Glutamatergic neuron (in vitro differentiated cells): ENCODE measurements around the gene MT1B. TPM values are rescaled to one million over a fixed set of nuclear protein-coding genes. Genes with fewer than 3 reads are reported as not detected.
"Not testable (repeated sequence)": the region's sequence is repeated elsewhere in the genome, so short reads cannot be mapped to it uniquely, and the experiment has no call there.

Experiments used
- DNase-seq: peaks from one replicate; pipeline ENCODE4 v3.0.0; 2022
- H3K27ac Mint-ChIP-seq: one replicate; pipeline ENCODE4 v1.8.0; 2020; ENCODE audit warnings: mild to moderate bottlenecking, mixed read lengths, inconsistent platforms; ENCODE audit not compliant: unreplicated experiment
- H3K27me3 Mint-ChIP-seq: one replicate; pipeline ENCODE4 v1.8.0; 2020; ENCODE audit warnings: mild to moderate bottlenecking, moderate library complexity, mixed read lengths, inconsistent platforms; ENCODE audit not compliant: unreplicated experiment
- H3K36me3 Mint-ChIP-seq: one replicate; pipeline ENCODE4 v1.8.0; 2020; ENCODE audit warnings: mild to moderate bottlenecking, mixed read lengths, inconsistent platforms; ENCODE audit not compliant: unreplicated experiment
- H3K4me1 Mint-ChIP-seq: one replicate; pipeline ENCODE4 v1.8.0; 2020; ENCODE audit warnings: mild to moderate bottlenecking, low read depth, mixed read lengths, inconsistent platforms; ENCODE audit not compliant: unreplicated experiment
- H3K4me3 Mint-ChIP-seq: one replicate; pipeline ENCODE4 v1.8.0; 2020; ENCODE audit warnings: mild to moderate bottlenecking, mixed read lengths, inconsistent platforms; ENCODE audit not compliant: unreplicated experiment
- H3K9me3 Mint-ChIP-seq: one replicate; pipeline ENCODE4 v1.8.0; 2020; ENCODE audit warnings: mild to moderate bottlenecking, moderate library complexity, mixed read lengths, inconsistent platforms; ENCODE audit not compliant: unreplicated experiment
- CTCF ChIP-seq: fragments of 200-600 bp; sonication (generic); IDR thresholded peaks from one replicate; pipeline ENCODE4 v1.5.0; 2021; ENCODE audit not compliant: partially characterized antibody, unreplicated experiment
- total RNA-seq: library from RNA; stranded (reverse); fragmentation: NEBNext Ultra II Directional; extraction: Animal tissue kit (Norgen Biotek cat#: 25700); gene quantifications from one replicate; pipeline ENCODE4 v1.2.1, GENCODE V29; 2021; ENCODE audit not compliant: unreplicated experiment

Gene MT1B
- total RNA-seq, 1 donor from 2014 or later: not detected

GRCh38 chr16:56669005-56669839 is 17.5 kb downstream of the MT1B start, which contains the start of gene MT1H:
Gene MT1H (plus strand): TSS chr16:56669814. CDS start chr16:56669885, 71 bp downstream.
- Mint-ChIP-seq H3K27ac (no peak within 1 kb of the TSS), H3K36me3 (no peaks in the 10 kb centered on the region), H3K4me1 (peaks cover 2% of the 10 kb centered on the region), H3K9me3 (peaks cover 2% of the 10 kb centered on the region), H3K27me3 (peaks cover 40% of the 10 kb centered on the region), H3K4me3 (no peak within 1 kb of the TSS)
- DNase-seq: no peak
- TF ChIP-seq CTCF: no peak

- no peak overlapping the region for H3K27ac Mint-ChIP-seq
- peaks cover 4% of the 10 kb centered on the region for H3K4me1 Mint-ChIP-seq
- H3K27me3 Mint-ChIP-seq: peaks cover 43% of the 10 kb centered on the region
- no peaks in the 10 kb centered on the region for H3K36me3 Mint-ChIP-seq
- no peak for TF ChIP-seq CTCF
- H3K9me3 Mint-ChIP-seq: peaks cover 2% of the 10 kb centered on the region
- no peak overlapping the region for H3K4me3 Mint-ChIP-seq
- DNase-seq: no peak
These were observed 18.3 kb downstream of the MT1B start for GRCh38 chr16:56669840-56670619.

GRCh38 chr16:56670620-56670934 is 18.9 kb downstream of the MT1B start:
- TF ChIP-seq CTCF: no peak
- H3K9me3 Mint-ChIP-seq: peaks cover 2% of the 10 kb centered on the region
- no peak overlapping the region for H3K27ac Mint-ChIP-seq
- no peak overlapping the region for H3K4me3 Mint-ChIP-seq
- H3K36me3 Mint-ChIP-seq: no peaks in the 10 kb centered on the region
- DNase-seq: no peak
- peaks cover 6% of the 10 kb centered on the region for H3K4me1 Mint-ChIP-seq
- H3K27me3 Mint-ChIP-seq: peaks cover 48% of the 10 kb centered on the region

- peaks cover 50% of the 10 kb centered on the region for H3K27me3 Mint-ChIP-seq
- H3K27ac Mint-ChIP-seq, H3K4me1 Mint-ChIP-seq, DNase-seq, H3K36me3 Mint-ChIP-seq, H3K9me3 Mint-ChIP-seq, H3K4me3 Mint-ChIP-seq: not testable (repeated sequence)
These were observed 20.0 kb downstream of the MT1B start for GRCh38 chr16:56671691-56672090.

GRCh38 chr16:56672171-56672570 is 20.5 kb downstream of the MT1B start:
- not testable (repeated sequence) for H3K27ac Mint-ChIP-seq, H3K9me3 Mint-ChIP-seq
- H3K27me3 Mint-ChIP-seq: peaks cover 50% of the 10 kb centered on the region

More at GRCh38 chr16:56672171-56672570, 20.5 kb downstream of the MT1B start:
- H3K36me3 Mint-ChIP-seq, H3K4me1 Mint-ChIP-seq, DNase-seq, H3K4me3 Mint-ChIP-seq: not testable (repeated sequence)
